GM21825 (cell line): ENCODE measurements around the gene NTSR1.

Experiments
- ATAC-seq: cut with Tn5 transposase; IDR thresholded peaks from one replicate; pipeline ENCODE4 v1.9.1; 2021; ENCODE audit warnings: mild to moderate bottlenecking, moderate library complexity; ENCODE audit not compliant: unreplicated experiment

NTSR1 gene

DNA sequence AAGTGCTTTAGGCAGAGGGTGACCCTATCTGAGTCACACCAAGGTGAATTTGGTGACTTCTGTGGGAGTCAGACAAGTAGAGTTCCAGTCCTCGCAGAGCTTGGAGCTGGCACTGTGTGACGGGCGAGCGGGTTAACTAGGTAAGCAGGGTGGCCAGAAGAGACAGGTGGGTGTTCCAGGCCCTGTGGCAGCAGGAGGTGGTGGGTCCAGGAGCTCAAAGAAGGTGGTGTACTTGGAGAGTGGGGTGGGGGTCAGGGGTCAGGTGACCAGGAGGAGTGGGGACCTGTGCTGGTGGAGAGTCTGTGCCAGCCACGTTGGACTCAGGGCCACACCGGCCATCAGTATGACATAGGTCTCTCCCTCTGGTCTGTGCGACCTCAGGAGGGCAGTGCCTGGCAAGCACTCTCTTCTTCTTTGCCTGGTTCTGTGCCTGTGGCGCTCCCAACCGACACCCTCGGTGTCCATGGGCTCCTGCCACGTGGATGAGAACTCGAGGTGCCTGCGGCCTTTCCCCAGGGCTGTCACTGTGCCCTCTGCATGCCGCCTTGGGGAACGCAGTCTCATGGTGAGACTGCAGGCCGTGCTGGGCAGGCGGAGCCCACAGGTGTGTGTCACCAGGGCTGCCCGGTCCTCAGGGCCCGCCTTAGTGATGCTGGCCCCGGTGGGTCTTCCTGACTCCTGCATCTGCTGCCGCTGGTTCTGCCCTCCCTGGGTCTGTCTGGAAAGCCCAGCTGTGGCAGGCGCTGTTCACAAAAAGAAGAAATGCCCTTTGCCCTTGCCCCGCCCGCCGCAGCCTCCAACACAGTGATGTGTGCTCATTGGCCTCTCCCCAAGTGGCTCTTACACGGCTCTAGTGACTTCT lies 89.3 kb downstream of the NTSR1 start:
- ATAC-seq, result no peak

DNA sequence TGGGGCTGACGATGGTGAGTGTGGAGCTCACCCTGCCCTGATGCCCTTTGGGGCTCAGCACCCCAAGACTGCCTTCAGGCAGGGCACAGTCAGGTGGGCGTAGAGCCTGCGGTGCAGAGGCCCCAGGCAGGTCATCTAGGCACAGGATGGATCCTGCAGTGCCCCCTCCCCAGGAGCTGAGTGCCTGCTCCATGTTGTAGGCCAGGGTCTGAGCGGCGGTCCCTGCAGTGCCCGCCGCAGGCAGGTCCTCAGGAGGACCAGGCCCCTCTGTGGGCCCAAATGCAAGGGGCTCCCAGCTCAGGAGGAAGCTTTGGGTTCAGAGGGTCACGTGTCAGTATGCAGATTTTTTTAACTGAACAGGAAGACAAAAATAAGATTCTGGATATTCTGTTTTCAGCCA lies 90.4 kb downstream of the NTSR1 start:
- no peak for ATAC-seq

DNA sequence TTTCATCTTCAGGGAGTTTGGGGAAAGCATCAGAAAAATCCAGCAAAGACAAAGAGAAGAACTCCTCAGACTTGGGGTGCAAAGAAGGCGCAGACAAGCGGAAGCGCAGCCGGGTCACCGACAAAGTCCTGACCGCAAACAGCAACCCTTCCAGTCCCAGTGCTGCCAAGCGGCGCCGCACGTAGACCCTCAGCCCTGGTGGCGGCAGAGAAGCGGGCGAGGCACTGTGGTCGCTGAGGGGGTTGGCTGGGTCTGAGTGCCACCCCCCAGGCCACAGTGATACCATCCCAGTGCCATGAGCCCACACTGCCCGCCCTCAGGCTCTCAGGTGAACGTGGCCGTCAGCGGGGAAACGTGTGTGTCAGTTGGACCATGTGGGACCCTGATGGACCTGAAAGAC lies 90.8 kb downstream of the NTSR1 start:
- no peak for ATAC-seq

DNA sequence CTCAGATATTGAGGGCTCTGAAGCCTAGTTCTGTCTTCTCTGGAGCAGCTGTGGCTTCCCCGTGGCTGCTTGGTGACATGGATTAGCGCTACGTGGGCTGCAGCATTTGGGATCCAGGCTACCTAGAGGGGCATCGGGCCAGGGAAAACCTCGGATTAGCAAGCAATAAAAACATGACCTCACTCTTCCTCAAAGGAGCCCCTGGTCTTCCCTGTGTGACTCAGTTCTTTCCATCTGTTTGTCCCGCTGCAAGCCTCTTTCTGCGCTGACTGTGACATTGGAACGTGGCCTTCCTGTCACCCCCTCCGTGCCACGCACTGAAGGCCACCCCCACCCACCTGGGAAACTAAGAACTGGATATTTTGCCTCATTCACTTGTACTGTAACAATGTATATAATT lies 91.2 kb downstream of the NTSR1 start:
- no peak for ATAC-seq

DNA sequence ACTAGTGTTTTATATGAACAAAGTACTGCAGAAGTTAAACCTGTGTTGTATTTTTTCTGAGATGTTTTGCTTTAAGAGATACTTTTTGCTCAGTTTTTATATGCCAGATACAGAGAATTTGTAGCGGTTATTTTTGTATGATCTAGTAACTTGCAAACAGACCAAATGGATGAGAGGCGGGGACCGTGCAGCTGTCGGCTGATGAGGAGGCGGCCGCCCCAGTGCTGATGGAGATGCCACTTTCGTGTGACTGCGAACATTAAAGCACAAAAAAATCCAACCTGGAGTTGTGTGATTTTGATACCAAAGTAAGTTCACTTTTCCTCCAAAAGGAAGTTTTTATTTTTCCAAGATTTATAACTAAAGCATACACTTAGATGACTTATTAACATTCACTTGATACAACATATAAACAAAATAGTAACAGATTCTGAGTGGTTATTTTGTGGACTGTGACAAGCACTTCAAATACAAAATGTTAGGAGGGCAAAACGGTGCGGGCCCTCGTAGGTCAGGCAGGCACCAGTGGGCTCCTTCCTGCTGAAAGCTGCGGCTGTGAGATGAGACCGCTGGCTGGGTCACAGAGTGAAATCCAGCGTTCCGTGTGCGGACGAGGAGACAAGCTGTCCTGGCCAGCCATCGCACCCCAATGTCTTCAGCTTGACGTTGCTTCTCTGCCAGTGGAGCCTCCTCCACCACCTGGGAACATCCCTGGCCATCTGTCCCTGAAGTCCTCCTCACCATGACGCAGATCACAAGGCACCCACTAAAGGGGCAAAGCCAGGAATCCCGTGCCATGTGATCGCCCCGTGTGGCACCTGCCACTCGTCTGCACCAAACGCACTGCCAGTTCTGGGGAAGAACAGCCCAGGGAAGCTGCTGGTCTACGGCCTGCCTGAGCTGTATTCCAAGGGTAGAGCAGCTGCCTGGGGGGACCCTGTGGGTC lies 92.0 kb downstream of the NTSR1 start:
- ATAC-seq, result no peak

DNA sequence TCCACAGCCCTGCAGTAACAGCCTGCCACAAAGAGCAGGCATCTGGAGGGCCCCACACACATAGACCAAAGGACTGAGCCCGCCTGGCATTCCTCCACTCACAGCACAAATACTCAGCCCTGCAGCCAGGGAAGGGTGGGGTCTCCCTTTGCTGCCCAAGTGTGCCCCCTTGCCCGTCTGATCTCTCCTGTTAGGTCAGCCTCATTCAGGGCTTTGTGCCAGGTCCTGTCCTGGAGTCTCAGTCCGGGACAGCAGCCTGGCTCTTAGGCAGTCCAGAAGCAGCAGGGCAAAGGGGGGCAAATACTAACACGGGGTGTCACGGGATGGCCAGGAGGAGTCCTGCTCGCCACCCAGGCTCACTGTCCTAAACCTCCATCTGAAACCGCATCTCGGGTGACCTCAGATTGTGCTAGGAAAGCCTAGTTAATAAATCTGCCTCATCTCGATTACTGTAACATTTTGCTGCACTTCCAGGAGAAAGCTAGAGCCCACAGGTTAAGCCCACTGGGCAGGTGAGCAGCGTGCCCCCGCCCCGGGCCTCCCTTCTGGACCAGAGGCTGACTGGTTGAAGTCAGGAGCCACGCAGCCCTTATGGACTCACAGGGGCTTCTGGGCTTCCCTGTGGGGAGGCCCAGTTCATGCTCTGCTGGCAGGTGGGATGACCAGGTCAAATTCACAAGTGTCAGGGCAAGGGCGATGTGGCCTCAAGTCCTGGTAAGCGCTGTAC lies 92.8 kb downstream of the NTSR1 start:
- no peak for ATAC-seq

DNA sequence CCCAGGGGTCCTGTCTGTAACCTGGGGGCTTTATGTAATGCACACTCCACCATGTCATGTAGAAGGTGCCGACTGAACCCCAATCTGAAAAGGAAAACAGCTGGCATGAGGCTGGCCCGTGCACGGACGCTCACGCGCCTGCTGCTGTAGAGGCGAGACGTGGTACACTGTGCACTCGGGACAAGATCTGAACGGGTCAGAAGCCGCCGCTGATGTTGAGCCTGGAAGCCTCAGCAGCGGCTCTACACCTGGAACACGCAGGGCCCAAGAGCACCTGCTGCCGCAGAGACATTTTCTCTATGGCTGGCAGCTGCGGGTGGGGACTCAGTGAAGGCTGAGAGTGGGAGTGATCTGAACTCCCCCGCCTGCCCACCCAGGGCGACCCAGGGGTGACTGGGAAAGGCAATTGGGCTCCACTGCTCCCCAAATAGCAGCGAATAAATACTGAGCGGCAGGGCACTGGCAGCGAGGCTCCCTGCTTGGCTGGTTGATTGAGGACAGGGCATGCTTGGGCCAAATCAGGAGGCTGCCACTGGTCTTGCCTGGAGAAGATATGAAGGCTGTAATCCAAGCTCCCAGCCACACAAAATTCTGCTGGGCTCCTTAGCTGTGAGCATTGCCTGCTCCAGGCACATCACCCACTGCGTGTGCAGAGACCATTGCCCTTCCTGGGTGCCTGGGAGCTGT lies 93.5 kb downstream of the NTSR1 start:
- ATAC-seq, result no peak

DNA sequence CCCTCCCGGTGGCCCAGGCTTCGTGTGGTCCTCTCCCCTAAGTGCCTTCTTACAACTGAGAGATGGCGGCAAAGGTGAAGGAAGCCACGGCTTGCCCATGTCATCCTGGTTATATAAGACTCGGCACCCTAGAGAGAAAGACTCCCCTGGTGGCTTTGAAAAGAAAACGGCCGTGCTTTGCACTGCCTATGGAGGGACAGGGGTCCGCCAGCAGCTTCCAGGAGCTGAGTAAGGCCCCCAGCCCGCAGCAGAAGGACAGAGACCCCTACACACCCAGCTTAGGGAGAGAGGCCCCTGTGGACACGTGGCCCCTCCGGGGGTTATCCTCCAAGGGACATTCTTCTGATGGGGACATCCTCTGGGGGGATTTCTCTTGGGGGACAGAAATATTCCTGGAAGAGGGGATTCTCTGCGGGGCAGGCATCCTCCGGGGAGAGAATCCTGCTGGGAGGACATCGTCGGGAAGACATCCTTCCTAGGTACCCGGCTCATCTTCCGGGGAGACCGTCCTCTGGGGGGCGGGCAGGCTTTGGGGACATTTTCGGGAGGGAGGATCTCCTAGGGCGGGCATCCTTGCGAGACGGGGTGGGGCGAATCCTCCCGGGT lies 95.5 kb downstream of the NTSR1 start:
- ATAC-seq, result no peak

DNA sequence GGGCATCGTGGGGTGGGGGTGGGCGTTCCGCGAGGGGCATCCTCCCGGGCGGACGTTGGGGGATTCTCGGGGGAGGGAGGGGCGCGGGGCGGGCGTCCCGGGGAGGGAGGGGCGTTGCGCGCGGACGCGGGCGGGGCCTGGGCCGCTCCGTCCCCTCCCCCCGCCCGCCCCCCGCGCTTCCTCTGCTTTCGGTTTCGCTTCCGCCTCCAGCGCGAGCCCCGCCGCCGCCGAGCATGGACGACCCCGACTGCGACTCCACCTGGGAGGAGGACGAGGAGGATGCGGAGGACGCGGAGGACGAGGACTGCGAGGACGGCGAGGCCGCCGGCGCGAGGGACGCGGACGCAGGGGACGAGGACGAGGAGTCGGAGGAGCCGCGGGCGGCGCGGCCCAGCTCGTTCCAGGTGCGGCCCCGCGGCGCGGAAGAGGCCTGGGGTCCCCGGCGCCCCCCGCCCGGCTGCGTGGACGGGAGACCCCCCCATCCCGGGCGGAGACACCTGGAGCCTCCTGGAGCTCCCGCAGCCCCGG lies 96.1 kb downstream of the NTSR1 start, which contains the start of gene OGFR:
Gene OGFR (plus strand): TSS at position 209 of the 528 bp plus-strand sequence. CDS start 25 bp downstream, at position 234.
- ATAC-seq, result no peak

DNA sequence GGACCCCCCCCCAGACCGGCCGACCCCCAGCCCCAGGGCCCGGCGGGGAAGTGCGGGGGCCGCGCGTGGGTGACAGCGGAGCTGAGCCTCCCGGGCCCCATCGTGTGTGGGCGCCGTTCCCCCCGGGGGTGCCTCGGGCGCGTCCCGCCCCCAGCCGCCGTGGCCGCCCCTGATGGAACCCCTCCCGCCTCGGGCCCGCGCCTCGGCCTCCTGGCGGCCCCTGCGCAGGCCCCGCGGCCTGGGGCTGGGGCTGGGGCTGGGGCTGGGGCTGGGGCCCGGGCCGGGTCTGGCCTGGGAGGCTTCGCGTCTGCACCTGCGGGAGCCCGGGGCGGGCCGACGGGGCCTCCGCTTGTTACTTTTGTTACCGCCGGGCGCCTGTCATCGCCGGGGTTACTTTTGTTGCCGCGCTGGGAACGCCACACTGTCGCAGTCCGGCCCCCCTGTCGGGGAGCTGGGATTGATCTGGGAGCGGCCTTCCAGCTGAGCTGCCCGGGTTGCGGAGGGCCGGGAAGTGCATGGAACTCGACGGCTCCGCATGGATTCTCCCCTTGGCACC lies 96.6 kb downstream of the NTSR1 start:
- no peak for ATAC-seq

DNA sequence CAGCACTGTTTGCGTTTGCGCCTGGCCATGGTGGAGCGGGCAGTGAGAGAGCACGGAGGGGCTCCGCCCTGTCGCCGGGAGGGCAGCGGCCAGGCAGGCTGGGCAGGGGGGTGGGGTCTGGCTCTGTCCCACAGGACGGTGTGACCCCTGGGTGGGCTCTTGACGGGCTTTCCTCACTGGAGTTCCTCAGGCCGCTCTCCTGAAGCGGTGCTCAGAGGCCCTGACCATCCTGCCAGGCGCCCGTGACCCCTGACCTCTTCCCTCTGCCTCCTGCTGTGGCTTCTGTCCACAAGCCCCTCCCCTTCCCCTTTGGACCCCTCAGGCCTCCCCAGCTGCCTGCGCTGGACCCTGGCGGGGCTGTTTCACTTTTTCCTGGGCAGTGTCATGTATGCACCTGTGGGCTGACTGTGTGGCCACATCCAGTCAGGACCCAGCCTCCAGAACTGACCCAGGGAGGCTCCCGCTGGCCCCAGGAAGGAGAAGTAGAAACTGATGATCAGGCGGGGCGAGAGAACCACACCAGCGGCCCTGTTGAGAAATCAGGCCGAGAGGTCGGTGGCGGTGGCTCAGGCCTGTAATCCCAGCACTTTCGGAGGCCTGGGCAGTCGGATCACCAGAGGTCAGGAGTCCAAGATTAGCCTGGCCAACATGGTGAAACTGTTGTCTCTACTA lies 97.2 kb downstream of the NTSR1 start:
- ATAC-seq, result no peak

DNA sequence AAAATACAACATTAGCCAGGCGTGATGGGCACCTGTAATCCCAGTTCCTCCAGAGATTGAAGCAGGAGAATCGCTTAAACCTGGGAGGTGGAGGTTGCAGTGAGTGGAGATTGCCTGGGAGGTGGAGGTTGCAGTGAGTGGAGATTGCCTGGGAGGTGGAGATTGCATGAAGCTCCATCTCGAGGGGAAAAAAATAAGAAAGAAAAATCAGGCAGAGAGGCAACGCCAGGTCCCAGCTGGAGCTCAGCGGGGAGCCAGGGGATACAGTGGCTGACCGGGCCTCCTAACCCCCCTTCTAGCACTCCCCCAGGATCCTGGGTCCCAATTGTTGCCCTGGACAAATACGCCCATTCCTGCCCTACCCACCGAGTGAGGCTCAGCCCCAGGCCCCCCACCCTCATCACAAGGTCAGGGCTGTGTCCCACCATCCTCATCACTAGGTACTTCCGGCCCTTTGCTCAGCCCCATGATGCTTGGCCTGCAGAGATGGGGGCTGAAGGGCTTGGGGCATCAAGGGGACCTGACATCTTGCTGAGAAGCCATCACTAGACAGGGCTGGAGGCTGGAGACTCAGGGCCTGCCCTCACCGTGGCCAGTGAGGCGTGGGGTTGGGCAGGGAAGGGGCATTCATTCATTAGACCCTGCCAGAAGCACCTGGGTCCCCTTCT lies 97.9 kb downstream of the NTSR1 start:
- ATAC-seq, result no peak

DNA sequence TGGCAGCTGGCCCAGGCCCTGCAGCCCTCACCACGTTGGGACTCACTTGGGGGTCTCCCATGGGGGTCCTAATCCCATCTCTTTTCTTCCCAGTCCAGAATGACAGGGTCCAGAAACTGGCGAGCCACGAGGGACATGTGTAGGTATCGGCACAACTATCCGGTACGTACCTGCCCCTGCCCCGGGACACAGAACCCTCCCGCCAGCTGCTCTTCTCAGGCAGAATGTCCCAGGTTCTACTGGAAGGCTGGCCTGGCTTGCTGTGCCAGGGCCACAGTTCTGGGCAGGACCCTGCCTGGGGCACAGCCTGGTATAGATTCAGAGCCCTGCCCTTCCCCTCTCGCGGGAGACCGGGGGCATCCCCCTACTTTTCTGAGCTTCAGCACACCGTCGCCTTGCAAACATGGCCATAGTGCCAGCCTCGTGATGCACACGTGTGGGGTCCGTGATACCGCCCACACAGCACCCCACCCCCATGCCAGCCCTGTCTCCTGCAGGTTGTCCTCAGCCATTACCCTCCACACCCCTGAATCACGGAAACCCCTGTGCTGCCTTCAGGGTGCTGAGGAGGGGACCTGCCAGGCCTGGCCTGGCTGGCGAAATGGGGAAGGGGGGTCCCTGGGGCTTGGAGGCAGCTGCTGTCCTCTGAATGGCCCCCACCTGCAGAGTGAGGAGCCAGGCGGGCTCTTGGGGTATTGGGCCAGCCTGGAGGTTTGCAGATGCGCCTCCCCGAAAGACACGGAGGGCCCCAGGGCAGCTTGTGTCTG lies 99.0 kb downstream of the NTSR1 start:
- no peak for ATAC-seq

DNA sequence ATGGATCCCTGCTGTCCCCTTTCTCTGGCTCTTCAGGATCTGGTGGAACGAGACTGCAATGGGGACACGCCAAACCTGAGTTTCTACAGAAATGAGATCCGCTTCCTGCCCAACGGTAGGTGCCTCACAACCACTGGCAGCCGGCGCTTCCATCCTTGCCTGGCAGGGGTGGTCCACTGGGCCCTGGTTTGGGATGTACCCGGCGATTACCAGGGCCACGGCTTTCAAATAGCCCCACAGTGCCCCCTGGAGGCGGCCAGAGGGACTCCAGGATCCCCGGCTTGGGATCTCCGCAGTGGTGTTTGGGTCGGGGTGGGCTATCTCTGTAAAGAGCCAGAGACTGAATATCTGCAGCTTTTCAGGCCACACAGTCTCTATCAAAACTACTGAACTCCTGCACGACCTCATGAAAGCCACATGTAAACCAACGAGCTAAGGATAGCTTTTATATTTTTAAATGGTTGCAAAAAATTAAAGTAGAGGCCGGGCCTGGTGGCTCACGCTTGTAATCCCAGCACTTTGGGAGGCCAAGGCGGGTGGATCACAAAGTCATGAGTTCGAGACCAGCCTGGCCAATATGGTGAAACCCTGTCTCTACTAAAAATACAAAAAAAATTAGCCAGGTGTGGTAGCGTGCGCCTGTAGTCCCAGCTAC lies 99.7 kb downstream of the NTSR1 start:
- ATAC-seq, result no peak

DNA sequence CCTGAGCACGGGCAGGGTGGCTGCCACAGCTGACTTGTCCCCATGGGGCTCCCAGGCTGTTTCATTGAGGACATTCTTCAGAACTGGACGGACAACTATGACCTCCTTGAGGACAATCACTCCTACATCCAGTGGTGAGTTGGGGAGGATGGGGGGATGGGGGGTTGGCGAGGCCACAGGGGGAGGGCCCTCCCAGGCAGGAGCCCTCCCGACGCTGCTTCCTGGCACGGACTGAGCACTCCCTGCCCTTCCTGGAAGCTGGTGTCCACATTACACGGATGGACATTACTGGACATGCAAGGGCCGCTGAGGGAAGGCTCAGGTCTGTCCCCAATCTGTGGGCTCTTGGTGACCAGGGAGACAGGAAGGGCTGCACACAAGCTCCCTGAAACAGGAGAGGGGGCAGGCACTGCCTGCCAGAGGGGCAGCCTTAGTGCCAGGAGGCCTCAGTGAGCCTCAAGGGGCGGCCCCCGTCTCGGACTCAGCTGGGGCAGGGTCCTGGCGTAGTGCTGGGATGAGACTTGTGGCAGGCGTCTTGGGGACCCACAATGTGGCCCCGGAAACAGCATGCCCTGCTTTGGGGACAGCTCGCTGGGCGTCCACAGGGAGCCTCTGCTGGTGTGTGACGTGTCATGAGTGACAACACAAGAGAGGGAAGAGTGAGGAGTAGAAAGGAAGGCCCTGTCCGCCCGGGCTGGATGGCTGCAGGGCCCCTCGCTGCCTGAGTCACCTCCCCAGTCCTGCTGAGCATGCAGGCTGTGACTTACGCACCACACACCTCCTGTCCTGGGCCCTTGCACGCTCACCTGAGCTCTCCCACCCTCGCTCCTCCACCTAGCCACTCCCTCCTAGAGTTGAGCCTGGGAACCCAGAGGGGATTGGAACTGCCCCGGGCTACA lies 101.1 kb downstream of the NTSR1 start:
- no peak for ATAC-seq

DNA sequence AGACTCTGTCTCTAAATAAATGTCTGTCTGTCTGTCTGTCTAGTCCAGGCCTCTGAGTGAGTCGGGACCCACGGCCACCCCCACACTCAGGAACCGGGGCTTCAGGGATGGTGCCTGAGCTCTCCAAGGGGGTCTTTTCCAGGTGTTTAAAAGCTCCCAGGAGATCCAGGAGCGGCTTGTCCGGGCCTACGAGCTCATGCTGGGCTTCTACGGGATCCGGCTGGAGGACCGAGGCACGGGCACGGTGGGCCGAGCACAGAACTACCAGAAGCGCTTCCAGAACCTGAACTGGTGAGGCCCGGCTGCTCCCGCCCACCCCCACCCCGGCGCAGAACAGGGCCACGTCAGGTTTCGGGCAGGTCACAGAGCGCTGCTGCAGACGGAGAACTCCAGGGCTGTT lies 102.7 kb downstream of the NTSR1 start:
- no peak for ATAC-seq
